Stimulated activated CD4-positive, alpha-beta T cell treated with anti-CD3 and anti-CD28 coated beads, Interleukin-2, amount 100 ng/mL, for 4 hours (primary cell): ENCODE data around the gene P2RX4.
"Not testable (repeated sequence)": the region's sequence is repeated elsewhere in the genome, so short reads cannot be mapped to it uniquely, and the experiment has no call there.

Source experiments
- DNase-seq: peaks from one replicate; pipeline ENCODE4 v3.0.0-alpha.2; 2020; ENCODE audit warnings: low read depth

The P2RX4 gene

DNA sequence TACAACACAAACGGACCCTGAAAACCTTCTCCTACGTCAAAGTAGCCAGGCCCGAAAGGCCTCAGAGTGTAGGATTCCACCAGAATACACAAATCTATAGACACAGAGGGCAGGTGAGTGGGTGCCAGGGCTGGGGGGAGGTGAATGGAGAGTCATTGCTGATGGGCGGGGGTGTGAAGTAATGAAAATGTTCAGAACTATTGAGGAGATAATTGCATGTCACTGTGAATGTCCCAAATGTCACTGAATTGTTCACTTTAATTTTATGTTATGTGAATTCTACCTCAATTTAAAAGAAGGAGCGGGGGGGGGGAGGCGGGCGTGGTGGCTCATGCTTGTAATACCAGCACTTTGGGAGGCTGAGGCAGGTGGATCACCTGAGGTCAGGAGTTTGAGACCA, 36.0 kb downstream of the P2RX4 start:
- no peak for DNase-seq

DNA sequence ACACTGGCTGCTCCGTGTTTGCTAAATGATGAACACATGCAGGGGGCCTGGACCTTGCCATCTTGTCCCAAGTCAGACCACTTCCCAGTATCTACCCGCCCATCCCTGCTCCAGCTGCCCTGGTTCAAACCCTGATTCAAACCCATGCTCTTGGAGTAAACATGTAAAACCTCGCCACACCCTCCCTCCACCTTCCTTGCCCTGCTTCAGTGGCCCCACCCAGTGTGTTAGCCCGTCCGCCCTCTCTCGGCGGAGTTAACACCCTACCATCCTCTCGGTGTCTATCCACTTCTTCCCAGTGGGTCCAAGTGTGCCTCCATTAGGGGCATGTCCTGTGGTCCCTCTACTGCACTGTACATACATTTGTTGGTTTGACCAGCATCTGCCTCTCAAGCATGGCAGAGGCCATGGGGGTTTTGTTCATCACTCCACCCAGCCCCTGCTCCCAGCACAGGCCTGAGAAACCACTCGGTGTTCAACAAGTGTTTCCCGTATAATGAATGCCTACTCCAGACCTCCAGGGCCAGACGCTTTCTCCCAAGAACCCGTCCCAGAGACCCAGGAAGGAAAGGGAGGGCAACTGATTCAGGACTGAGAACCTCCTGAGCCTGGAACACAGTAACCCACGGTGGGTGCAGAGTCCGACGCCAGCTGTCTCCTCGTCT, 37.1 kb downstream of the P2RX4 start:
- no peak for DNase-seq

DNA sequence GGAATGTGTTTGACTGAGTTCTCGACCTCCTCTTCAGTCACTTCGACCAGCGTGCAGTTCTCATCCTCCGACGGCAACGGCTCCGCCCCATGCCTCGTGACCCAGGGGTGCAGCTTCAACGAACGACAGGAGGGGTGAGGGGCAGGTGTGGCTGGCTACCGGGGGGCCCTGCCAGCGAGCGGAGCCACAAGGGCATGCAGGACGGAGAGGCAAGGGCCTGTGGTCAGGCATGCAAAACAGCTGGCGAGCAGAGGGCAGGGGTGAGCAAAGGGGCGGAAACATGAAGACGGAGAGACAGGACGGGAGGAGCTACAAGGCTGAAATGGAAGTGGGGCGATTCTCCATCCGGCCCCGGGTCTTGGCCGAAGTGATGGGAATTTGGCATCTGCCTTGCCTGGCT, 38.7 kb downstream of the P2RX4 start:
- DNase-seq: no peak

DNA sequence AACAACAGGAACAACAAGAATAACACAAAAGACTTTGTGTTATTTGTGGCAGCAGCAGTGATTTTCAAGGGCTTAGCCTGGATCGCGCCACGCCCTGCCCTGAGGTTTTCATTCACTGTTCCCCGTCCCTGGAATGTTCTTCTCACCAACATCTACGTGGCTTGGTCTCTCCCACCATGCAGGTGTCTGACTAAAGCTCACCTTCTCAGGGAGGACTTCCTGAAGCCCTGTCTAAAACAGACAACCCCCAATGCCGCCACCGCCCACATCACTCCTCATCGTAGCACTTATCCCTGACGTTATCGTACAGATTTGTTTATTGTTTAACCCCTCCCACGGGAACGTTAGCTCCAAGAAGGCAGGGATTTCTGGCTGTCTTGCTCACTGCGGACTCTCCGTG, 40.4 kb downstream of the P2RX4 start:
- DNase-seq: no peak

DNA sequence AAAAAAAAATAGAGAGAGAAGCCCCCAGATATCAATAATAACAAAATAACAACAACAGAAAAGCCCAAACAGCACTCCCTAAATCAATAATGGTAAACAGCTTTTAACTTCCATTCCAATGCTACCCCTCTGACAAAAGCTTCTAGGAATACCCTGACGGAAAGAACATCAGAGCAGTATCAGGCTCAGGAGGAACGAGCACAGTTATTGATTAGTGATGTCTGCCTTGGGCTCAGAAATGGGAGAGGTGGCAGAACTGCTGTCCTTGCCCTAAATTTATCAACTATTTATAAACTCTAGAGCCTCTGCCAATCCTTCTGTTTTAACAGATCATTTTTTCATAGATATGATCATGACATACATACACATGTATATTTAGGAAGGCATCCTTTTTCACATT, 41.9 kb downstream of the P2RX4 start:
- no peak for DNase-seq

DNA sequence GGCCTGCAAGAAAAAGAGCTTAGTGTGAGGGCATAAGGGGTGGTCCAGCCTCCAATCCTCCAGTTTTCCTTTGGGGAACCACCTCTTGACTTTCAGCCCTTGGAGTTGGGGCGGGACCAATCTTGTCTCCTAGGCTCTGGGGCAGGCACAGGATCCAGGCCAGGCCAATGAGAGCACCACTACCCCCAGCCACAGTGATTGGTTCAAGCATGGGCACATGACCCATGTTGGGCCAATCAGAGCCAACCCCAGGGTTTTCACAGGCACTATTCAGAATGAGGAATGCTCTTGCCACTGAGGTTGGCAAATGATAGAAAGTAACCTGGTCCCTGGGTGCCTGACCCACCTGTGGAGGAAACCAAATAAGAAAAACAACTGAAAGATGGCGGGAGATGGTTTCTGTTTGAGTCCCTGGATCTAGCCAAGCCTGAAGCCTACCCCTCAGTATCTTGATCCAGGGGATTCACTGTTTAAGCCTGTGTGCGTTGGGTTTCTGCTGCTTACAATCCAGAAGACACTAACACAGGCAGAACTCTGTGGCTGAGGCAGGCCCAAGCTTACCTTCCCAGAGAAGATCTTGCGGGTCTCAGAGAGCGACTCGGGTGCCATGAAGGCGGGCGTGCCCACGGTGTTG, 42.9 kb downstream of the P2RX4 start:
- DNase-seq: no peak

DNA sequence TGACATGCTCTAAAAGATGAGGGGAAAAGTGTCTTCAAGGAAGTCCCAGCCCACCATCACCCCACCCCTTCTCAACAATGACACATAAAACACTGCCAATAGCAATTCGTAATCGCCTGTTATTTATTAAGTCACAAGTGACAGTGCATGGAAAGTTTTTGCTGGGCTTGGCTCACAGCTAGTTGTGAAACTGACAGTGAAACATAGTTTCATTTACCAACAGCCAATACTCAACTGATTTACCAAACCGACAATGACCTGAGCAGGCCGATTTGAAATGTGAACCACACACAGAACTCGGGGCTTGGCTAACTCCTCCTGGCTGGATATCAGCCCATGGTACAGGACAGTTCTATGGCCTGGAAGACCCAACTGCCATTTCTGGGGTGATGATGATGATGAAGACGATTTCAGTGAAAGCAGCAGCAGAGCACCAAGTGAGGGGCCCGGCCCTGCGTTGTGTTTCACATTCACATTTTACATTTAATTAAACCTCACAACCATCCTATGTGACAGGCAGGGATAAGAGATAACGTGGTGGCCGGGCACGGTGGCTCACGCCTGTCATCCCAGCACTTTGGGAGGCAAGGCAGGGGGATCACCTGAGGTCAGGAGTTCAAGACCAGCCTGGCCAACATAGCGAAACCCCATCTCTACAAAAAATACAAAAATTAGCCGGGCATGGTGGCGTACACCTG, 43.9 kb downstream of the P2RX4 start:
- no peak for DNase-seq

DNA sequence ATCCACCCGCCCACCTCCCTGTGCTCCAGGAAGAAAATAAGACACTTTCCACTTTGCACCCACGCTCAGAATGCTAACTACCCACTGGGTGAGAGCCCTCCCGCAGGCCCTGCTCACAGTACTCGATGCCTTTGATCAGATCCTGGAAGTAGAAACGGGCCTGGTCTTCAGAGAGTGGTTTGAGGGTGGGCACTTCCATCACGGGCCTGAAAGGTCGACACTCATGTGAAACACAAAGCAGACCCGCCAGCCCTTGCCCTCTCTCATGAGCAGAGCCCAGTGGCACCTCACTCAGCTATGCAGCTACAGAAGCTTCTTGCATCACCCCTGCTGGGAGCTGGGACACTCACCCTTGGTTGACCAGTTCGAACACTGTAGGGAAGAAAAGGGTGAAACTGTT, 45.5 kb downstream of the P2RX4 start:
- DNase-seq: no peak

DNA sequence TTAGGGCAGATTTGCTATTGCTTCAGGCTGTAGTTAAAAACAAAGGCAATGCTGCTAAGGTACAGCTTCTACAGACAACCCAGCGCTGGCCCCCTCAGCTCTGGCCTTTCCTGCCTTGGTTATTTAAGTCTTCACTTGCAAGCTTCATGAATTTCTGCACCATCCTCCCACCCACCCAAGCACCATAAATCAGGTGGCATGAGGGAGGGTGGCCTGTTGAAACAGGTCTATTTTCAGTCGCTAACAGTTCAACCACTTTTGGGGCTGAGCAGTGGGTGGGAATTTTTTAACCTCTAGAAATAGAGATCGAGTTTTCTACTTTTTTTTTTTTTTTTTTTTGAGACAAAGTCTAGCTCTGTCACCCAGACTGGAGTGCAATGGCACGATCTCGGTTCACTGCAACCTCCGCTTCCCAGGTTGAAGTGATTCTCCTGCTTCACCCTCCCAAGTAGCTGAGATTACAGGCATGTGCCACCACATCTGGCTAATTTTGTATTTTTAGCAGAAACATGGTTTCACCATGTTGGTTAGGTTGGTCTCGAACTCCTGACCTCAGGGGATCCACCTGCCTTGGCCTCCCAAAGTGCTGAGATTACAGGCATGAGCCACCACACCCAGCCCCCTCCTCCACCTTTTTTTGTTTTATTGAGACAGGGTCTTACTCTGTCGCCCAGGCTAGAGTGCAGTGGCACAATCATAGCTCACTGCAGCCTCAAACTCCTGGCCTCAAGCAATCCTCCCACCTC, 47.9 kb downstream of the P2RX4 start:
- DNase-seq: not testable (repeated sequence)

DNA sequence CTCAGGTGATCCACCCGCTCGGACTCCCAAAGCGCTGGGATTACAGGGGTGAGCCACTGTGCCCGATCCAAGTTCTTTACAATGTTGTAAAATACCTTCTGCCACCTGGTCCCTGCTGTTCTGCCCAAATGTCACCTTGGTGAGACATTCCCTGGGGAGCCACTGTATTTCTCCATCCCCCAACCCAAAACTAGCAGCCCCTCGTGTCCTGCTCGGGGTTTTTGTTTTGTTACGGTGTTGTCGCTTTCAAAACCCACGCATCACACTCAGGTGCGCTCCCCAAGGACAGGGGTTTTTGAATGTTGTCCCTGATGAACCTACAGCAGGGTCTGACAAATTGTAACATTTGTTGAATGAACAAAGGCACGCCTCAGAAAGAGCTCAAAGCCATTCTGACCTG, 49.1 kb downstream of the P2RX4 start:
- no peak for DNase-seq

DNA sequence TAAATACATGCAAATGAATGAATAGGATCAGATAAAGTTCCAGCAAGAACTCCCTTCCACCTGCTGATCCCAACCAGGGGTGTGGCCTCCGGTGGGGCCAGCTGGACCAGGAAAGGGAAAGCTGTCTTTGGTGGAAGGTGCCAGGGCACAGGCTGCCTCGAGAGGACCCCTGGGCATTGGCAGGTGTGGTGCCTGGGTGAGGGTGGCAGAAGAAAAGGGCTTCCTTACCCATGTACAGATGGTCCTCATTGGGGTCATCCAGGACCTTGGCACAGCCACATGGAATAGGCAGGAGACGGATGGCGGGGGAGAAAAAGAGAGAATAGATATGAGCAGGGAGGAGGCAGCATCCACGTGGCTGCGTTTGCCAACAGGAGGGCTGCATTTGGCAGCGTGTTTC, 50.2 kb downstream of the P2RX4 start:
- DNase-seq: no peak

DNA sequence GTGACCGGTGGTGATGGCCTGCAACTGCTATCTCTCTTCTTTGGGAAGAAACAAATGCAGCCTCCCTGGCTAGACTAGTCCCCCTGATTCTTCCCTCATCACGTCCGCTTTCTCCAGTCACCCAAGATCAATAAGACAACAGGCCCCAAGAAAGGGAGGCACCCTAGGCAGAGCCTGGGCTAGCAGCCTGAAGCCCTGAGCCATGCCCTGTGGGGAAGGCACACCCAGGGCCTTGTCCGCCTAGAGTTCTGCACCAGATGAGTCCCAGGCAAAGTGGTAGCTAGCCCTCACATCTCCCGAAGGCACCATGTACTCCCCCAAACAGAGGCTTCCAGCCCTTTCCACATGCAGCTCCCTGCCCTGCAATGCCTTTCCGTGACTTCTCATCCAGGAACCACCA, 51.5 kb downstream of the P2RX4 start:
- DNase-seq: no peak

DNA sequence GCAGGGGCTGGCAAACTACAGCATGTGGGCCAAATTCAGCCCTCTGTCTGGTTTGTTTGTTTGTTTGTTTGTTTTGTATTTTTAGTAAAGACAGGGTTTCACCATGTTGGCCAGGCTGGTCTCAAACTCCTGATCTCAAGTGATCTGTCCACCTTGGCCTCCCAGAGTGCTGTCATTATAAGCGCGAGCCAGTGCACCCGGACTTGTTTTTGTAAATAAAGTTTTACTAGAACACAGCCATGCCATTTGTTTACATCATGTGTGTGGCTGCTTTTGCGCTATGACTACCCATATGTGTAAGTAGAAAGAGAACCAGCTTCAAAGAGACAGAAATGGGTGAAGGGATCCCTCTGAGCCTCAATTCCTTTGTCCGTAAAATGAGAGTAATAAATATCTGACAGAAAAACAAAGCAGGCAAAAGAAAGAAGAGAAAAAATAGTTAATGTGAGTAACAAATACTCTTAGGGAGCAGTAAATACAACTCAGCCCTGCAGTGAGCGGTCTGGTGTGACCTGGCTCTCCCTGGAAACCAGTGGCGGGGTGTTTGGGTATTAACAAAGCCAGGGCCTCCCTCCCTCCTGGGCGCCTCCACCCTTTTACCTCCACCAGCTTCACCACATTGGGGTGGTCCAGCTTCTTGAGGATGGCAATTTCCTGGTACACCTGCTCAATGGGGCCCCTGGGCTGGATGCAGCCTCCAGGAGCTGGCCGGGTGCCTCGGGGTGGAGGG, 53.4 kb downstream of the P2RX4 start:
- DNase-seq: no peak

DNA sequence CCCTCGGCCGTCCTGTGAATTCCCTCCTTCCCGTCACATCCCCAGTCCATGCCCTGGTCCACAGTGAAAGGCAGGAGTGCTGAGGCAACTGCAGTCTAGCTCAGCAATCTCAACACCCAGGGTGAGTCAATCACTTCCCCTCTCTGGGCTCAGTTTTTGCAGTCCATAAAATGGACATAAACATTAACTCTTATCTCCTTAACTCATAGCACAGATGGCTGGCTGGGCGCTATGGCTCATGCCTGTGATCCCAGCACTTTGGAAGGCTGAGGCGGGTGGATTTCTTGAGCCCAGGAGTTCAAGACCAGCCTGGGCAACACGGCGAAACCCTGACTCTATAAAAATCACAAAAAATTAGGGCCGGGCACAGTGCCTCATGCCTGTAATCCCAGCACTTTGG, 54.2 kb downstream of the P2RX4 start:
- DNase-seq: no peak

DNA sequence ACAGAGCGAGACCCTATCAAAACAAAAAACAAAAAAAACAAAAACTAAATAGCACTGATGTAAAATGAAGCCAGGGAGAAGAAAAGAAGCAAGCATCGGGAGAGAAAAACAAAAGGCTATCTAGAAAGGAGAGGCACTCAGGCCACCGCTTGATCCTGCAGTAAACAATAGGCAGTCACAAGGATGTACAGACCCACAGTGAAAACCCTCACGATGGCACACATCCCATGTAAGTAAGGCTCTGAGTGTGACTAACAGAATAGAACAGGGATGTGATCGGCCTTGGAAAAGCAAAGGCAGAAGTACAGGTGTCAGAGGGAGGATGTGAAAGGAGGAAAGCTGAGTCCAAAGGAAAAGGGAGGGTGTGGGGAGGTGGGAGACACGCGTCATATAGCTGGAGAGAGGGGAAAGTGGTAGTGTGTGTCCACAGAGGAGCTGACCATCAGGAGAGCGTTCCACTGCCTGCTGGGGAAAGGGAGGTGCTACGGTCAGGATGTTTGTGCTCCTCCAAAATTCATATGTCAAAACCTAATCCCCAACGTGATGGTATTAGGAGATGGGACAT, 55.1 kb downstream of the P2RX4 start:
- DNase-seq: no peak

DNA sequence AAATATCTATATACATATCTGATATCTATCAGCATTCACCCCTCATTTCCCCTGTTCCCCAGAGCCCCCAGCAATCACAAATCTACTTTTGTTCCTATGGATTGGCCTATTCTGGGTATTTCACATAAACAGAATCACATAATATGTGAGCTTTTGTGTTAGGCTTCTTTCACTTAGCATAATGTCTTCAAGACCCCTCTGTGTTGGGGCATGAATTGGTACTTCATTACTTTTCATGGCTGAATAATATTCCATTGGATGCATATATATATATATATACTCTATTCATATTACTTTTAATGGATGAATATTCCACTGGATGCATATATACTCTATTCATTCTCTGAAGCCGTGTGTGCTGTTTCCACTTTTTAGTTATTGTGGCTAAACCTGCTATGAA, 57.9 kb downstream of the P2RX4 start:
- no peak for DNase-seq

DNA sequence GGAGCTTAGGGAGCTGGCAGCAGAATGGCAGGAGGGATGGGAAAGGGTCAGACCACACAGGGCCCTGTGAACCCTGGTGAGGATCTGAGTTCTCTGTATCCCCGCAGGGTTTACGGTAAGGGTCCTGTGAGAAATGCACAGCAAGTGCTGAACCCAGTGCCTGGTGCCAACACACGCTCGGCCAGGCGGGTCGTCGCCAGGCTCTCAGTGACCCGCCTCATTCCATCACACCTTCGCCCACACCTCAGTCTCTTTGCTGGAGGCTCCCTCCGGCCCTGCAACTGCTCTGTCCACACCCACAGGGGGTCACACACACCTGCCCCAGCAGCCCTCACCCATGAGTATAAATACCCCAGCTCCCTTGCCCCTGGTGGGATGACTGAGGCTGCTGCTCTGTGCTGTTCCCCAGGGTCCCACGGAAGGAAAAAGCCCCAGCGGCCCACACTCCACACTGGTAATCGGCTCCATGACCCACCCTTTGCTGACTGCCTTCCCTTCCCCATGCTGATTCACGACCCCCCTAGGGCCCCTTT, 63.5 kb downstream of the P2RX4 start:
- DNase-seq: no peak

DNA sequence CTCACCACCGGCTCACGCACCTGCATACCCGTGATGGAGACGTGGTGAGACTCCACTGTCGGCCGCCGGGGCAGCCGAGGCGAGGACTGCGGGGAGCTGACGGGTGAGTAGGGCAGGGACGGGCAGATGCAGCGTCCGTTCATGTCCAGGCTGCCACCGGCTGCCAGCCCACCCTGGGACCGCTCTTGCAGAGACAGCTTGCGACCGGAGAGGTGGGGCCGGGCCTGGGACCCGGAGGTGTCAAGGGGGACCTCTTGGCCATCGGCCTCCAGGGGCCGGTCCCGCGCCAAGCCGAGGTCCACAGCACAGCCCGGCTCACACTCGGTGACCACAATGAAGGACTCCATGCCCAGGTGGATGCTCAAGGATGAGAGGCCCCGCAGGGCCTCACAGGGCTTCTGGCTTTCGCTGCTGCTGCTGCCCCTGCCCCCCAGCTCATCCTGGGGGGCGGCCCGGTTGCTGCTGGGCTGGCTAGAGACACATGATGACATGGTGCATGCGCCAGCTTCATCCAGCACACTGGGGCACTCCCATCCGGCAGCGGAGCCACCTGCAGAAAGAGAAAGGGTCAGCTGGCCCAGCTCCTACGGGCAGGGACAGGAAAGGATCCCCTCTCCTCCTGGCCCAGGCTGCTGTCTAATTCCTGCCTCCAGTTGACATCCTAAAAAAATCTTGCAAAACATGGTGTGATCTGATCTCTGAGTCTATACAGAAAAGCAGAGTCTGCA, 64.3 kb downstream of the P2RX4 start:
- DNase-seq: no peak

DNA sequence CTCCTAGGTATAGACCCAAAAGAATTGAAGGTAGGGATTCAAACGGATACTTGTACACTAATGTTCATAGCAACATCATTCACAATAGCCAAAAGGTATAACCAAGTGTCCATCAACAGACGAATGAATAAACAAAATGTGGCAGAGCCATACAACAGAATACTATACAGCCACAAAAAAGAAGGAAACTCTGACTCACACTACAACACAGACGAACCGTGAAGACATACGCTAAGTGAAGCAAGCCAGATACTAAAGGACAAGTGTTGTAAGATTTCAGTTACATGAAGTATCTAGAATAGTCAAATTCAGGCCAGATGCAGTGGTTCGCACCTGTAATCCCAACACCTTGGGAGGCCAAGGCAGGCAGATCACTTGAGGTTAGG, 67.4 kb downstream of the P2RX4 start:
- DNase-seq: no peak

DNA sequence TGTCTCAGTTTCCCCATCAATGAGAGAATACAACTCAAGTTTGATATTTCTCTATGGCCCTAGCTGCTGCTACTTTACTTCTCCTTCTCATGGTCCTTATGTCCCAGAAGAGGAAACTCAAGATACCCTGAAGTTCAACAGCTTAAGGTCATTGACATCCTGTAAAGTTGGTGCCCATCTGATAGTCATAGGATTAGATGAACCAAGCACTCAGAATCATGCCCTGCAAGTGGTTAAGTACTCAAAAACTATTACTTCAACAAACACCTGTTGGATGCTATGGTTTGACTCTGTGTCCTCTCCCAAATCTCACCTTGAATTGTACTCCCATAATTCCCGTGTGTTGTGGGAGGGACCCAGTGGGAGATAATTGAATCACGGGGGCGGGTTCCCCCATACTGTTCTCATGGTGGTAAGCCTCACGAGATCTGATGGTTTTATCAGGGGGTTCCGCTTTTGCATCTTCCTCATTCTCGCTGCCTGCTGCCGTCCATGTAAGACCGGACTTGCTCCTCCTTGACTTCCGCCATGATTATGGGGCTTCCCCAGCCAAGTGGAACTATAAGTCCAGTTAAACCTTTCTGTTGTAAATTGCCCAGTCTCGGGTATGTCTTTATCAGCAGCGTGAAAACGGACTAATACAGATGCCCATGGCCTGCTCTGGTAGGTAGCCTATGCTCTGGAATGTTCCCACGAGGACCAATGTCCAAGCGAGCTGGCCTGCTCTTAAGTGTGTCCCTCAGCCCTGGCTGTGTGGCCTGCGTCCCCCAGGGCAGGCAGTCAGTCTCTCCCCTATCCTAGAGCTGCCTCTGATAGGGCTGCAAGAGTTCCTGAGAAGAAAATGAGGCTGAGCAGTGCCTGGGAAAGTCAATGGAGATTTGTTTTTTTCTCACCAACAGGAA, 68.5 kb downstream of the P2RX4 start:
- no peak for DNase-seq
